DND-41 (cell line): ENCODE data around the gene CREBBP.

Source experiments
- ATAC-seq: fragments of 200-7000 bp; cut with Tn5 transposase; 3 replicates; pipeline ENCODE4 v1.9.1; 2021; ENCODE audit warnings: low read depth; ENCODE audit not compliant: insufficient read depth
- DNase-seq: peaks from one replicate; pipeline ENCODE4 v3.0.0-alpha.2; 2020
- H2AFZ ChIP-seq: 2 replicates; pipeline ENCODE4 v1.6.0; 2012; ENCODE audit warnings: low read depth, low read length
- H3K27ac ChIP-seq: 2 replicates; pipeline ENCODE4 v1.5.1; 2012; ENCODE audit warnings: low read length, inconsistent platforms
- H3K27me3 ChIP-seq: fragments of 200-600 bp; sonication (generic); 2 replicates; pipeline ENCODE4 v1.6.0; 2012; ENCODE audit warnings: low read length, mild to moderate bottlenecking, inconsistent platforms; ENCODE audit not compliant: insufficient read depth, poor library complexity
- H3K36me3 ChIP-seq: 2 replicates; pipeline ENCODE4 v1.5.1; 2012; ENCODE audit warnings: low read length, inconsistent platforms; ENCODE audit not compliant: insufficient read depth
- H3K4me1 ChIP-seq: 2 replicates; pipeline ENCODE4 v1.5.1; 2012; ENCODE audit warnings: mild to moderate bottlenecking, low read length; ENCODE audit not compliant: insufficient read depth
- H3K4me2 ChIP-seq: 2 replicates; pipeline ENCODE4 v1.6.0; 2012; ENCODE audit warnings: mild to moderate bottlenecking, moderate library complexity, low read length, inconsistent platforms; ENCODE audit not compliant: insufficient read depth
- H3K4me3 ChIP-seq, 2 experiments: fragments of 200-600 bp in 1 of 2; shearing (Covaris generic) in 1 of 2; 2 replicates each; pipeline ENCODE4 v1.5.1; 2012 to 2016; ENCODE audit warnings: inconsistent platforms in 2 of 2, low read length in 2 of 2, mild to moderate bottlenecking in 2 of 2, low read depth in 1 of 2, moderate library complexity in 1 of 2
- H3K79me2 ChIP-seq: 2 replicates; pipeline ENCODE4 v1.6.0; 2012; ENCODE audit warnings: low read length, inconsistent platforms; ENCODE audit not compliant: insufficient read depth
- H3K9ac ChIP-seq: 2 replicates; pipeline ENCODE4 v1.6.0; 2012; ENCODE audit warnings: low read depth, mild to moderate bottlenecking, inconsistent platforms, low read length, moderate library complexity
- H3K9me3 ChIP-seq: 2 replicates; pipeline ENCODE4 v1.5.1; 2012; ENCODE audit warnings: low read length, moderate library complexity, mild to moderate bottlenecking, inconsistent platforms; ENCODE audit not compliant: insufficient read depth, severe bottlenecking
- H4K20me1 ChIP-seq: 2 replicates; pipeline ENCODE4 v1.6.0; 2012; ENCODE audit warnings: low read length; ENCODE audit not compliant: insufficient read depth
- CTCF ChIP-seq: IDR thresholded peaks from 2 replicates; pipeline ENCODE4 v1.5.1; 2012; ENCODE audit warnings: borderline replicate concordance, low read length, moderate library complexity, mild to moderate bottlenecking; ENCODE audit not compliant: poor library complexity, severe bottlenecking; ENCODE audit errors: extremely low read depth
- EZH2 ChIP-seq: IDR thresholded peaks from 3 replicates; pipeline ENCODE4 v1.6.1; 2012; ENCODE audit warnings: borderline replicate concordance, low read depth, mild to moderate bottlenecking, moderate library complexity, low read length, inconsistent platforms; ENCODE audit not compliant: severe bottlenecking

CREBBP gene

GRCh38 chr16:3849751-3850543 lies 30.6 kb downstream of the CREBBP start:
- Histone ChIP-seq H3K27ac (no peak overlapping the region), H2AFZ (no peak overlapping the region), H3K9ac (no peak overlapping the region), H3K9me3 (no peaks in the 10 kb centered on the region), H4K20me1 (peaks cover 81% of the 10 kb centered on the region), H3K27me3 (no peaks in the 10 kb centered on the region), H3K4me1 (no peaks in the 10 kb centered on the region), H3K36me3 (peaks cover 40% of the 10 kb centered on the region), H3K4me3 (no peak overlapping the region), H3K4me2 (no peak overlapping the region), H3K79me2 (peaks cover 94% of the 10 kb centered on the region)
- TF ChIP-seq CTCF = no peak
- no peak for TF ChIP-seq EZH2
- DNase-seq (no peak), ATAC-seq (no peak)

GRCh38 chr16:3846595-3847091 lies 33.9 kb downstream of the CREBBP start:
- Histone ChIP-seq H3K4me3 (no peak overlapping the region), H3K27me3 (no peaks in the 10 kb centered on the region), H3K79me2 (peaks cover 92% of the 10 kb centered on the region), H4K20me1 (peaks cover 68% of the 10 kb centered on the region), H2AFZ (no peak overlapping the region), H3K36me3 (peaks cover 36% of the 10 kb centered on the region), H3K27ac (no peak overlapping the region), H3K9ac (no peak overlapping the region), H3K9me3 (no peaks in the 10 kb centered on the region), H3K4me2 (no peak overlapping the region), H3K4me1 (no peaks in the 10 kb centered on the region)
- DNase-seq (no peak), ATAC-seq (no peak)
- TF ChIP-seq CTCF = no peak

GRCh38 chr16:3846087-3846486 lies 34.4 kb downstream of the CREBBP start:
- Histone ChIP-seq H3K36me3 (peaks cover 36% of the 10 kb centered on the region), H3K4me1 (no peaks in the 10 kb centered on the region), H3K4me3 (no peak overlapping the region), H3K9ac (no peak overlapping the region), H3K27me3 (no peaks in the 10 kb centered on the region), H3K79me2 (peaks cover 94% of the 10 kb centered on the region), H4K20me1 (peaks cover 73% of the 10 kb centered on the region), H3K9me3 (no peaks in the 10 kb centered on the region), H3K27ac (no peak overlapping the region), H2AFZ (no peak overlapping the region), H3K4me2 (no peak overlapping the region)
- DNase-seq = no peak
- ATAC-seq = no peak
- TF ChIP-seq EZH2 = no peak
- TF ChIP-seq CTCF = no peak
